CD4-positive, alpha-beta T cell treated with Interleukin-15 for 4 hours (primary cell): ENCODE measurements around the gene UNC5A.

Experiments
- DNase-seq: peaks from one replicate; pipeline ENCODE4 v3.0.0-alpha.2; 2020; ENCODE audit warnings: low spot score

Gene UNC5A

DNA sequence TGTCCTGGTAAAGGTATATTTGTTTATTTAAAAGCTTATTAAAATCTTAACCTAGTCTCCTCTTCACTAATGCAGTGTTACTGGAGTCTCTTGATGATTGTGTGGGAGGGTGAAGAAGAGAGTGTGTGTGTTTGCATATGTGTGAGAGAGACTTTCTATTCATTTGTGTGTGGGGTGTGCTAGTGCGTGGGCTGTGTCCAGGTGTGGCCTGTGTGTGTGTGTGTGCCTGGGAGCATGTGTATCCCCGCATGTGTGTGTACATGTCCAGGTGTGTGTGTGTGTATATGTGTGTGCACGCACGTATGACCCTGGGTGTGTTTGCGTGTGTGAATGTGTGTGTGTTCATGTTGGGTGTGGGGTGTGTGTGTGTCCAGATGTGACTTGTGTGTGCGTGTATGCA lies 10.3 kb upstream of the UNC5A start:
- no peak for DNase-seq

DNA sequence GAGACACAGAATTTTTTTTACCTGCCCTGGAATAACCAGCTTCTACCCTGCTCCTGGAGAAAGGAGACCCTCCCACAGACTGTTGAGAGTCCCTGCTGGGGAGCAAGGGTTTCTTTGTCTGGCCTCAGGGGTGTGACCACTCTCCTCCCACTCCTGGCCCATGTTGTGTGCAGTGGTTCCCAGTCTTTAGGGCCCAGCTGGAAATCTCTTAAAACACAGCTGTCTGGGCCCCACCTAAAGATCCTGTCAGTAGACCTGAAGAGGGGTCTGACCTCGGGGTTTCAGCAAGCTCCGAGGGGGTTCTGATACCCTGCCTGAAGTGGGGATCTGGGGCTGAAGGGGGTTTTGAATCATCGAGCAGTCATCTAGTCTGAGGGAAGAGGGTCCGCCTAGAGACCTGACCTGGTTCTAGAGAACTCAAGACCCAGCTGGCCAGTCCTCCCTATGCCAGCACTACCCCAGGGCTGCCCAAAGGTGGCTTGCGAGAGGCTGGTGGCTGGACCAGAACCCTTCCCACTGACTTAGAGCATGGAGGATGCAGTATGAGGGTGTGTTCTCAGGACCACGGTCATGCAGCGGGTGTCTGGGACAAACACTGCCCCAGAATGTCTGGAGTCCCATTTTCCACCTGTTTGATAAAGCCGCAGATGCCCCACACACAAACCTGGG lies 8.1 kb upstream of the UNC5A start:
- no peak for DNase-seq

DNA sequence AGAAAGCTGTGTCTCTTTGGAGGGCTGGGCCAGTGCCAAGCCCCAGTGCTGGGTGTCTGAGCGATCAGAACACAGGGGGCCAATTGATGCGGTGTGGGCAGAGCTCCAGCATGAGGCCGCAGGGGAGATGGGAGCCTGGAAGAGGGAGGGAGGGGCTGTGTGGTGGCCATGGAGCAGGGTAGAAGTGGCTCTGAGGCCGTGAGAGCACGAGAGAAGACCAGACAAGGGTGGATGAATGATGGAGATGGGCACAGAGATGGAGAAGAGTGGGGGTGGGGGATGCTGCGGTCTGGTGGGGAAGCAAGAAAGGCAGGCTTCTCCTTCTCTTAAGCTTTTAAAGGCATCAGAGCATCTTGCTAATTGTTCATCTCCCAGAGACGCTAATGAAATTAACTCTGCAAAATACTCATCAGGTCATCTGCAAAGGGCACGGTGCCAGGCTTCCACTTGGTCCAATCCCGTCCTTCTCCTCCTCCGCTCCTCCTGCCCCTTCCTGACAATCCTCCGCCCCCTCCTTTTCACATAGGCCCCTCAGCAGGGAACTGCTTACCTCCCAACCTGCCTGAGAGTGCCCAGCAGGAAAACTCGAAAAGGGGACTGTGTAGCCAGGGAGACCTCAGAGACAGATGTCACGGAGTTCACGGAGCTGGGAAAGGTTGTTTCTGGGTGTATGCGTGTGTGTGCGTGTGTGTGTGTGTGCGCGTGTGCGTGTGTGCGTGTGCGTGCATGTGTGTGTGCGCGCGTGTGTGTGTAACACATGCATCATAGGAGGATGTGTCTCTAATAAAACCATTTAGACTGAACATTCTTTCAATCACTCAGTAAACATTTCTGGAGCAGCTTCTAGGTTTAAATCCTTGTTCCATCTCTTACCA lies 7.1 kb upstream of the UNC5A start:
- no peak for DNase-seq

DNA sequence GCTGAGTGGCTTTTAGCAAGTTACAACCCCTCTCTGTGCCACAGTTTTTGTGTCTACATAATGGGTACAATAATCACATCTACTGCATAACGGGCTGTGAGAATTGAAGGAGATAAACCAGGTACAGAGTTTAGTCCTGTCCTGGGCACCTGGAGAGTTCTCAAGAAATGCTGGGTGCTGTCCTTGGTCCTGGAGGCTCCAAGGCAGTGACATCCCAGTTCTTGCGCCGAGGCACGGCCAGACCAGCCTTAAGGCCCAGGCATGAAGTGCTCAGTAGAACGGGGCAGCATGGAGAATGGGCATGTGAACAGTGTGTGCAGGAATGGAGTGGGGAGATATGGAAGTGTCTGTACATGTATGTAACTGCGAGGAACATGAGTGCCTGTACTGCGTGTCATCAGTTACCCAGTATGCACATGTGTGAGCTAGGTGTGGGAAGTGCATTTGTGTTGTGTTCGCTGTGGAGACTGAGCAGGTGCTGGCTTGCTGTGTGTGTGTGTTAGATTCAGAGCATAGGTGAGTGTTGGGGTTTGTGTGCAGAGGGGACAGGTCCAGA lies 6.3 kb upstream of the UNC5A start:
- DNase-seq, result no peak

DNA sequence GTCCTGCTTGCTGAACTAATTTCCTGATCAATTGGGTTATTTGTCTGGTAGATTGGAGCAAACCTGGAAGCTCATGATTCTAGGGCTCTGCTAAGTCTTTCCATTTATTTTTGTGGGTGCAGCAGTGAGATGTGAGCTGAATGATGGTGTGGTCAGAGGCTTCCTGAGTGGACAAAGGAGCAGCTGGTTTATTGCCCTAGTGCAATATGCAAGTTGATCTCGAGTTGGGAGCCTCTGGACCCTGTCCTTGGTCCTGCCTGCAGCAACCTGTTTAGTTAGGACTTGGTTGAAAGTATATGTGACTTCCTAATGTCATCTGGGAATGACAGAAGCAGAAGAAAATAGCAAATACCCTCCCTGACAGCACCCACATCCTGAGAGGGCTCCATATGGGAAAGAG lies 4.2 kb upstream of the UNC5A start:
- no peak for DNase-seq

DNA sequence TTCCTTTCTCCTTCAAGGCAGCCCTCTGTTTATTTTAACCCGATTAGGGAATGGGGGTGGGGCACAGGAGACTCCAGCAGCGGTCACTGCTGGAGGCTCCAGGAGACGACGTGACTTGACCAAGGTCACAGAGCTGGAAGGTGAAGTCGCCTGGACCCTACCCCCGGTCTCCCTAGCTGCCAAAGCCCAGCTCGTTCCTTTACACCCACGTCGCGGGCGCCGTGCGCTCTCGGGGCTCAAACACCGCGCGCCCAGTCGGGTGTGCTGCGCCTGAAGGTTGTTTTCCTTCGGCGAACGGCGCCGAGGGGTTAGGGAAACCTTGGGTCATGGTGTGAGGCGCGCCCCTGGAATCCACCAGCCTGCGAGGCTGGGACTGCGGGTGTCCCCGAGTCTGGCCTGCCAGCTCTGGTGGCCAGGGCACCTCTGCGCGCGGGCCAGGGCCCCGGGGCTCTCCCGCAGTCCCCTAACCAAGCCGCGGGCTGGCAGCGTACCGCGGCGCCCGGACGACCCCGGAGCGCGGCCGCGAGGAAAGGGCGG lies 747 bp upstream of the UNC5A start:
- no peak for DNase-seq

DNA sequence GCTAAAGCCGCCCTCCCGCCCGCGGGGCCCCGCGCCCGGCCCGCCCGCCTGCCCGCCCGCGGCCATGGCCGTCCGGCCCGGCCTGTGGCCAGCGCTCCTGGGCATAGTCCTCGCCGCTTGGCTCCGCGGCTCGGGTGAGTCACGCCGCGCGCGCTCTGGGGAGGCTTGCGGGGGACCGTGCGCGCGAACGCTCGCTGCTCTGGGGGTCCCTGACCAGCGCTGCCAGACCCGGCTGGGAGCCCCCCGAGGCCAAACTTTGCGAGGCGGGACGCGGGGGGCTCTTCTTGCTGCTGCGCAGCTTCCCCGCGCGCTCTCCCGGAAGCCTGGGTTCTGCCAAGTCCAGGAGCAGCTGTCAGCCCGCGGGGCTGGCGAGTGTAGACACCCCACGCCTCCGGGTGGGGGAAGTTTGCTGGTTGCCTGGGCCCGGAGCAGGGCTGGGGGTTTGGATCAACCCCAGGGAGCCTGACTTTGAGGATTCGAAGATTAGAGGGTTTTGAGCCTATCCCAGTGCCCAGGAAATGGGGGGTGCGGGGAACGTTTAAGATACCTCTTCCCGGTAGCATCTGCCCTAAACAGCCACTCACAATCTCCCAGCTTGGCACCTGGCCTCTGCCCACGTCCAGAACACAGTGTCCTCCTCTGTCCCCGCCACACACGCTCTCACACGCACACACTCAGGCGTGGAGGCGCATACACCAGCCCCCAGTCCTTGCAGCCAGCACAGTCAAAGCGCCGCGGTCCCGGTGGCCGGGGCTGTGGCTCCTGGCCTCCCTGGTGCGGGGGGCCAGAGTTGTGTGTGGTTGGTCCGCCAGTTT lies 535 bp downstream of the UNC5A start:
- DNase-seq, result no peak

DNA sequence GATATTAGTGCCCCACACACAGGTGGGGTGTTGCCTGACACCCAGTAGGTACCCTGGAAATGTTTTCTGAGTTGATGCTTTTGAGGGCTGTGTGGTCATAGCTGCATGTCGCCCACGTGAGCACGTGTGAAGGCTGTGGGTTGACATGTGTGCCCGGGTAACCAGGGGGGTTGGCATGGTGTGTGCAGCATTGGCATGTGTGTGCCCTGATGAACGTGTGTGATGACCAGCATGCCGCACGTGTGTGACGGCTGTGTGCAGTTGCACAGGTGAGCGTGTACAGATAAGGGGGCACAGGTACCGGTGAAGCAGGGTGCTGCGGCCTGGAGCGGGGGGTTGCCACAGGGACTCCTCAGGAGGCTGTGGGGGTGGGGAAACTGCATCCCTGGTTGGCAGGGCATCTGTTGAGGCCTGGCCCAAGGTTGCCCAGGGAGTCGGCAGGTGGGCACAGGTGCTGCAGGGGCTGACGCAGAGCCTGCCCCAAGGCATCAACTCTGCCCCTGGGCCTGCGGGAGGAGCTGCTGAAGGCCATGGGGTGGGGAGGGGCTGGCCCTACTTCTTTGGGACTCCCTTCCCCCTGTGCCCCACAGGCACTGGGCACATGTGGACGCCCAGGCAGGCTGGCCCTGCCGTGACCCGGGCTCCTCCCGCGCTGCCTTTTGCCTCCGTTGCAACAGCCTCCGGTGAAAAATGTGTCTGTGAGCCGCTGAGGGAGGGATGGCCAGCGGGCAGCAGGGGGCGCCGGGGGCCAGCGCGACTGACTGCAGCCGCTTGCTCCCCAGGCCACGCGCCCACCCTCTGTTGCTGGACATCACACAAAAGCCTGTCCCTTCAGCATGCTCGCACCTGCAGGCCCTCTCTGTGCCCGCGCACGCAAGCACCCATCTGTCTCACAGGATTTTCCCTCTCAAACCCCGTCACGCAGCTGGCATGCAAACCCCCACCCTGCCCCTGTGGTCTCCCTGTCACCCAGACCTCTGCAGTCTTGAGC lies 2.2 kb downstream of the UNC5A start:
- DNase-seq, result no peak

DNA sequence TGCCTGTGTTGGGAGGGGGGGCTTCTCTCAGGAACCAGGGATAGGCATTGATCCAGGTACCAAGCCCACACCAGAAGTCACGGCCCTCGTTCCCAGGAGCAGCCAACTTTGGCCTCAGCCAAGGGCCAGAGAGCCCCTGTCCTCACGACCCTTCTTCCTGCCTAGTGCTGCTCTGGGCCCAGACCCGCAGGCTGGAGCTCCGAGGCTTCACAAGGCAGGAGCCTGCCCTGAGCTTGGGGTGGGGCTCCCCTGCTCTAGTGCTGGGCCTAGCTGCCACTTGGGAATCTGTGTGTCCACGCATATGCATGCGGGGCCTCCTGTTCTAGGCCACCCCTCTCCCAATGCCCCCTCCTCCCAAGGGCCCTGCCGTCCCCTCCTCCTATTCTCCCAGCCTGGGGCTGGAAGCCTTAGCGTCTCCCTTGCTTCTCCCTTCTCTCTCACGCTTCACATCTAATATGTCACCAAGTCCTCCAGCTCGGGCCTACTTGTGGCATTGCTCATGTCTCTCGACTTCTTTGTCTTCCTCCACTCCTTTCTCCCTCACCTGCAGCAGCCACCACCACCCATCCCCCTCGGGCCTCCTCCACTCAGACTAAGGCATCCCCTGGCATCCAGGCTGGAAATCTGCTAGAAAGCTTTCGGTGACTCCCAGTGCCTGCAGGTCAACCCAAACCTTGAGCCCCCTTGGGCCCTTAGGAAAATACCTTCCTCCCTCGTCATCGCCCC lies 3.4 kb downstream of the UNC5A start:
- DNase-seq, result no peak

DNA sequence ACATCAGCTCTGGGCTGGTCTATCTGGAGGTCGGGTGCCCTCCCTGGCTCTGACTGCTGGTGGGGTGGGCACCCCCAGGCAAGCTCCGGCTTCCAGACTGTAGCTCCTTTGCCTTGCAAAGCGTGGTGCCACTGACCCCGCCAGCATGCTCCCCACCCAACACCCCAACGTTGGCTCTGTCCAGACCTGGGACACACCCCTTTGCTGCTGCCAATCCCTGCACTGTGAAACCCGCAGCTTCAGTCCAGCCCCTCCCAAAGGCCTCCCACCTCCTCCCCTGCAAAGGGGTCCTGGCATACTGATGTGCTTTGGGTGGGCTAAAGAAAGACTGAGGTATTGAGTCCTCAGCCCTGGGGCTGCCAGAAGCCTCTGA lies 3.9 kb downstream of the UNC5A start:
- DNase-seq, result no peak

DNA sequence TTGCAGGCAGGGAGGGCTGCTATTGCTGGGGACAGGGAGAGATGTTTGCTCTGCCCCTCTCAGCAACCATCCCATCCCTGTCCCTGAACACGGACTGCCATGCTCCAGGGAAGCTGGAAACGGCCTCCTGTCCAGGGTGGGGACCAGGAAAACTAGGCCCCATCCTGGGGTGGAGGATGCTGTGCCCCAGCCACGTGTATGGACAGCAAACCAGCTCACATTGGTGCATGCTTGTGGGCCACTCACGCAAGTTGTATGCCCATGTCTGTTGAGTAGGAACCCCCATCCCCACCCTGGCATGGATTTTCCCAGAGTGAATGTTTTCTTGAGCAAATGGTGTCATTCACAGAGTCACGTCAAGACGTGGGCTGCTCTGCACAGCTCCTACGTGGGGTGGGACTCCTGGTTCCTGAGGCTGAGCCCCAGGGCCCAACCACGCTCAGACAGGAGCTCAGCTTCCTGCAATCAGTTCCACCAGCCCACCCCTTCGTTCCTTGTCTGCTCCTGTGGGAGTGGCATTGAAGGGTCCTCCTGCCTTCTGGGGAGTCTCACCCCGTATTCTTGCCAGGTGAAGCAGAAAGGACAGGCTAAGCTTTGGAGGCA lies 4.6 kb downstream of the UNC5A start:
- no peak for DNase-seq

DNA sequence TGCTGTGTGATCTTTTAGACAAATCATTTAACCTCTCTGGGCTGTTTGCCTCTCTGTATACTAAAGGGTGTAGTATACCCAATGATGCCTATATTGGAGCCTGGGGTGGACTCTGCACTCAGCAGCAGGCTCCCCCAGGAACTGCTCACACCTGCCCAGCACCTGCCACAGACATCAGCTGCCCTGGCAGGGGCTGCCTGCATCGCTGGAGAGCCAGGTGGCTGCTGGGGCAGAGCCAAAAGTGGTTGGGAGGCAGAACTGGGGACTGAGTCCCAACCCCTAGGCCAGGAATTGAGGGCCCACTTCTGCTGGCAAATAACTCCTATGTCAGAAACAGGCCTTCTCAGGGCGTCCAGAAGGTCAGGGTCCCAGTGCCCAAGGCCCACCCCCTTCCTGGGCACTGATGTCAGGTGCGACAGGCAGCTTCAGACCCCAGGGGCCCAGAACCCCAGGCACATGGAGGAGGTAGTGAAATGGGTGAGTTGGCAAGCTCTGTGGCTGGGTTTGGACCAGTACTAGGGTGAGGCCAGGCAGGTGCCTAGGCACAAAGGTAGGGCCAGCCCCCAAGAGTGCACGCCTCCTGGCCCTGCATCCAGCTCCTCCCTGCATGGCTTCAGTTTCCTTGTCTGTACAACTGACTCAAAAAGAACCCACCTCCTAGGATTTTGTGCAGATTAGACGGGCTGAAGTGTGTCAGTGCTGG lies 5.8 kb downstream of the UNC5A start:
- no peak for DNase-seq

DNA sequence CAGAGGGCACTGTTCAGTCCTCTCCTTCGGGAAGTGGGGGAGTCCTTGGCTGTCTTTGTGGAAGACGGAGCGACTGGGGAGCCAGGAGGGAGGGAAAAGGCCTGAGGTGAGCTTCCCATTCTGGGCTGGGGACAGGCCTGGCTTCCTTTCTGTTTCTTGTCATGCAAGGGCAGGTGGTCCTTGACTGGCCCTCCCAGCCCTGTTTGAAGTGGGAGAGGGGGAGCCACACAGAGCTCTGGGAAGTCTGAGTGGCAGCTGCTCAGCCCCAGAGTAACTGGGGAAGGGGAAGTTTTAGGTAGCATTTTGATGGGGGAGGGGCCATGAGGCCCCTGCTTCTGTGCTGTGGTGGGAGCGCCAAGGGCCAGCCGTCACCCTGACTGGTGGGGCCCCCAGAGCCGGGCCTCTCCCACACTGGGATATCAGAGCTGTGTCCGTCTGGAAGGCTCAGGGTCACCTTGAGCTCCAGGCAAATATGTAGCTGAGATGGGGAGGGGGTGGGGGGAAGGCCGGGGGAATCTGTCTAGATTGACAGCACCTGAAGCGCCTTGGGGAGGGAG lies 6.5 kb downstream of the UNC5A start:
- no peak for DNase-seq

DNA sequence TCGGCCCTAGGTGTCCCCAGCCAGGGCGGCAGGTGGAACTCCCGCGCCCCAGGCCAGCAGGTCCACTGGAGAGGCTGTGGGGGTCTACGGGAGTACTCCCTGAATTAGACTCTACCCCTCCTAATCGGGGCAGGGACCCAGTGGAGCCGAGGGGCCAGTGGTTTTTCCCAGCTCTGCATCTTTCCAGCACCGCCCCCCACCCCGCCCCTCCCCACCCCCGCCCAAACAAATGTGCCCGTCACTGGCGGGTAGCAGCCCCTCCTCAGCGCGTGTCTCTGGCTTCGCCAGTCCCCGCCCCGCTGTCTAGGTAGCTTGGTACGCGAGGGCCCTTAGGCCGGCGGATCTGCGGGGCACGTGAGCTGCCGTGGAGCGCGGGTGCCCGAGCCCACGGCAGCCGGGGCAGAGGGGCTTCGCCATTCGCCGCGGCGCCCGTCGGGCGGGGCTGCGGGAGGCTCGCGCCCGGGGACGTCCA lies 7.0 kb downstream of the UNC5A start:
- DNase-seq, result no peak

DNA sequence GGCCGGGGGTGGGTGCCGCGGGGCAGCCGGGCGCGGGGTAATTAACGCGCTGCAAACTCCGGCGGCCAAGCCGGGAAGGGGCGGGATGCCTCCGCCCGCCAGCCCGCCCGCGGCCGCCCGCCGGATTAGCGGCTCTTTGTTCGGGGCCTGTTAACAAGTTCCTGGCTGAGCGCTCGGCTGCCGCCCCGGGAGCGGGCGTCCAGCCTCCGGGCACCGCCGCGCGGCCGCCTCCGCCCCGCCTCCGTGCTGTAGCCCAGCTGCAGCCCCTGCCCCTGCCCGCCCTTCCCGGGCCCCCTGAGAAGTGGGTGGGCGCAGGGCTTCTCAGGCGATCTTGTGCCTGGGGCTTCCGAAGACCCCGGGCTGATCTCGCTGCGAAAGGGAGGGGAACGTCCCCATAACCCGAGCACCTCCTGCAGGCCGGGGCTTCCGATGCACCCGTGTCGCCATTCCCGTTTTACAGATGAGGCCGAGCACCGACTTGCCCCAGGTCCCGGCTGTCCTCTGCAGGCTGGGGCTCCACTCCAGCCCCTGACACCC lies 7.5 kb downstream of the UNC5A start:
- DNase-seq, result no peak

DNA sequence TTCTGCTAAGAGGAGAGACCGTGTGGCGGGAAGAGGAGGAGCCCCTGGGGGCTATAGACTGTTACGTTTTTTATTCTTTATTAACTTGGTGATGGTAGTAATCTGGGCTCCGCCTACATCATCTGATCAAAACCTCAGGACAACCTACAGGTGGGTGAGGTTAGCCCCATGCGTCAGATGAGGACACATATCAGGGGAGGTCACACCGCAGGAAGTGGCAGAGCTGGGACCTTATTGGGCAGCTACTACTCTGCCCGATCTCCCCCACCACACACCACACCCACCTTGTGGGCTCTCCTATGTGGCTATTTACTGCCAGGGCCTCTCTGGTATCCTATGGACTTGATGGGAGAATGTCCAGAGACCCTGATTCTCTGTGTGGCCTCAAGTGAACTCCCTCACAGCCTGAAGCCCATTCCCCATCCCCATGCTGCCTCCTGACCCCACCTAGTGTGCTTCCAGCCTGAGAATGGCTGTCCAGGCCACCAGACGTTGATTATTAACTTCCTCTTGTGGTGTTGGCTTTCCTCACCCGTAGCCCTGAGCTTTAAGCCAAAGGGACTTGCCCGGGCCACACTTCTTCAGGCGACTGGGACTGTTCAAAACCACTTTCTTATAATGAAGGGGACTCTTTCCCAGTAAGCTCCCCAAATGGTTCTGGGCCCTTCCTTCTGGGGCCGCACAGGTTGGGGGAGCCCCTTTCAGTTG lies 8.2 kb downstream of the UNC5A start:
- no peak for DNase-seq

DNA sequence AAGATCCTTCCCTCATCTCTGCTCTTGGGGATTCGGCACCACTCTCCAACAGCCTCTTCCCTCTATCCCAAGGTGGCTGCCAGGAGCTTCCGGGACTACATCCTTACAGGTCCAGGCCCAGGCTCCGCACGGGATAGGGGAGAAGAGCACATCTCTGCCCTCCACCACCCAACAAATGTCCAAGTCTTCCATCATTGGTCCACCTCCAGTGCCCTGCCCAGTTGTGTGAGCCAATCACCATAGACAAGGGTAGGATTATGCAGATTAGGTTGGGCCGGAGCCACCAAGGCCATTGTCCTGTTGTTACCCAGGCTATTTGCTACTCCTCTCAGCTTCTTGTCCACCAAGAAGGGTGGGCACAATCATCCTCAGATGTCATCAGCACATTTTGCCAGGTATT lies 9.1 kb downstream of the UNC5A start:
- DNase-seq, result no peak

DNA sequence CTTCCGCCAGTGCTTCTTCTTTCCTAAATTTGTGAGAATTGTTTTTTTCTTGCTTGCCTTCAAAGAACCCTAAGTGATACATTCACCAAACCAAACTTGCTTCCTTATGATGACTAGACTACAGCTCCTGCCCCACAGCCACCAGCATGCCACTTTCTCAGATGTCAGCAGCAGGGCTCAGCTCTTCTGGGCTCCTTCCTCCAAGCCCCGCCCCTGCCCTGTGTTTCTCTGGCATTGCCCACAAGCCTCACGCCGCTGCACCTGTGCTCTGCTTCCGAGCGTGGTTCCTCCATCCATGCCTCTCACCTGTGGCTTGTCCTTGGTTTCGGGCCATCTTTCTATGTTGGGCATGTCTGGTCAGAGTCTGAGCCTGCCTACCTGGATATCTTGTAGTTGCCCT lies 10.6 kb downstream of the UNC5A start:
- no peak for DNase-seq
